T-cell (primary cell): ENCODE results near the gene BLVRB. TPM values are rescaled to one million over a fixed set of nuclear protein-coding genes. Genes with fewer than 3 reads are reported as not detected.
"Not testable (repeated sequence)": the region's sequence is repeated elsewhere in the genome, so short reads cannot be mapped to it uniquely, and the experiment has no call there.

Experiments
- ATAC-seq, 4 experiments: fragments of 200-7000 bp in 3 of 4; fragments of 150-1000 bp in 1 of 4; cut with Tn5 transposase; replicated peaks in 1 of 4; 1 replicate in 3 of 4; 2 replicates in 1 of 4; pipeline ENCODE4 v1.10.0; 2021; ENCODE audit warnings: moderate library complexity in 3 of 4, mild to moderate bottlenecking in 2 of 4, moderate number of reproducible peaks in 1 of 4
- CTCF ChIA-PET, 2 donors: fragments of 300-600 bp; sonication (Branson Sonifier 250); formaldehyde crosslinking; loops; one replicate each; lab custom pipeline; 2022; ENCODE audit warnings: antibody characterized with exemption in 2 of 2; lab: Charles Lee
- POLR2A ChIA-PET, 2 donors: fragments of 300-600 bp; sonication (Branson Sonifier 250); formaldehyde crosslinking; loops; one replicate each; lab custom pipeline; 2022; ENCODE audit warnings: antibody characterized with exemption in 2 of 2; lab: Charles Lee
- DNase-seq, 35 experiments: peaks; one replicate each; pipeline versions ENCODE4 v3.0.0 to v3.0.0-alpha.2; 2013 to 2023
- H3K27ac ChIP-seq: one replicate; pipeline ENCODE4 v1.5.1; 2013; ENCODE audit warnings: low read length
- H3K27me3 ChIP-seq, 2 experiments: replicated peaks in 1 of 2; 1 replicate in 1 of 2; 2 replicates in 1 of 2; pipeline versions ENCODE4 v1.6.1 to v1.7.0; 2013; ENCODE audit warnings: low read length in 1 of 2, mixed read lengths in 1 of 2; ENCODE audit not compliant: control insufficient read depth in 2 of 2, insufficient read depth in 2 of 2; ENCODE audit errors: extremely low read depth in 1 of 2
- H3K36me3 ChIP-seq, 2 donors: 1 replicate in 1 of 2; 2 replicates in 1 of 2; pipeline versions ENCODE4 v1.6.1 to v1.7.0; 2013; ENCODE audit warnings: low read length in 1 of 2; ENCODE audit not compliant: control insufficient read depth in 2 of 2, insufficient read depth in 1 of 2; ENCODE audit errors: extremely low read depth in 1 of 2
- H3K4me1 ChIP-seq, 2 experiments: 1 replicate in 1 of 2; 2 replicates in 1 of 2; pipeline versions ENCODE4 v1.6.1 to v1.7.0; 2013; ENCODE audit warnings: low read length in 2 of 2, mixed read lengths in 1 of 2; ENCODE audit not compliant: insufficient read depth in 2 of 2, control insufficient read depth in 1 of 2; ENCODE audit errors: extremely low read depth in 1 of 2
- H3K4me3 ChIP-seq, 2 donors: 1 replicate in 1 of 2; 2 replicates in 1 of 2; pipeline versions ENCODE4 v1.5.1 to v1.7.0; 2013; ENCODE audit warnings: mild to moderate bottlenecking in 2 of 2, low read length in 1 of 2, moderate library complexity in 1 of 2; ENCODE audit not compliant: control insufficient read depth in 1 of 2; ENCODE audit errors: extremely low read depth in 1 of 2
- H3K9me3 ChIP-seq: 2 replicates; pipeline ENCODE4 v1.7.0; 2013
- H3K27ac Mint-ChIP-seq, 2 donors: one replicate each; pipeline ENCODE4 v1.8.0; 2020 to 2021; ENCODE audit warnings: mild to moderate bottlenecking in 2 of 2, mixed read lengths in 2 of 2
- H3K27me3 Mint-ChIP-seq, 2 donors: one replicate each; pipeline ENCODE4 v1.8.0; 2021 to 2022; ENCODE audit warnings: mixed read lengths in 2 of 2
- H3K36me3 Mint-ChIP-seq: one replicate; pipeline ENCODE4 v1.8.0; 2021; ENCODE audit warnings: mixed read lengths
- H3K4me1 Mint-ChIP-seq, 3 donors: one replicate each; pipeline ENCODE4 v1.8.0; 2020 to 2022; ENCODE audit warnings: mixed read lengths in 3 of 3, mild to moderate bottlenecking in 1 of 3
- H3K4me3 Mint-ChIP-seq, 3 donors: one replicate each; pipeline ENCODE4 v1.8.0; 2020 to 2022; ENCODE audit warnings: mild to moderate bottlenecking in 3 of 3, mixed read lengths in 3 of 3, moderate library complexity in 3 of 3
- H3K9me3 Mint-ChIP-seq, 3 donors: one replicate each; pipeline ENCODE4 v1.8.0; 2020 to 2022; ENCODE audit warnings: mixed read lengths in 3 of 3
- WGBS: methylation state at CpG from one replicate; pipeline ENCODE4 v1.1.5; 2013; ENCODE audit warnings: missing lambda C conversion rate; ENCODE audit not compliant: insufficient coverage; 5-methylcytosine and 5-hydroxymethylcytosine counted together
- total RNA-seq, 35 experiments: library from RNA in 6 of 35; stranded (reverse) in 6 of 35; fragments of 120-200 nt in 1 of 35; gene quantifications; one replicate each; pipeline versions ENCODE4 v1.2.1 to v1.2.4 and lab custom pipeline; 2013 to 2026

Gene BLVRB
- total RNA-seq, 5 donors from 2014 or later (not counting 1 experiment from before 2014, with no cell fraction given) = 6.8 to 20.3 (median 16.4) TPM

DNA sequence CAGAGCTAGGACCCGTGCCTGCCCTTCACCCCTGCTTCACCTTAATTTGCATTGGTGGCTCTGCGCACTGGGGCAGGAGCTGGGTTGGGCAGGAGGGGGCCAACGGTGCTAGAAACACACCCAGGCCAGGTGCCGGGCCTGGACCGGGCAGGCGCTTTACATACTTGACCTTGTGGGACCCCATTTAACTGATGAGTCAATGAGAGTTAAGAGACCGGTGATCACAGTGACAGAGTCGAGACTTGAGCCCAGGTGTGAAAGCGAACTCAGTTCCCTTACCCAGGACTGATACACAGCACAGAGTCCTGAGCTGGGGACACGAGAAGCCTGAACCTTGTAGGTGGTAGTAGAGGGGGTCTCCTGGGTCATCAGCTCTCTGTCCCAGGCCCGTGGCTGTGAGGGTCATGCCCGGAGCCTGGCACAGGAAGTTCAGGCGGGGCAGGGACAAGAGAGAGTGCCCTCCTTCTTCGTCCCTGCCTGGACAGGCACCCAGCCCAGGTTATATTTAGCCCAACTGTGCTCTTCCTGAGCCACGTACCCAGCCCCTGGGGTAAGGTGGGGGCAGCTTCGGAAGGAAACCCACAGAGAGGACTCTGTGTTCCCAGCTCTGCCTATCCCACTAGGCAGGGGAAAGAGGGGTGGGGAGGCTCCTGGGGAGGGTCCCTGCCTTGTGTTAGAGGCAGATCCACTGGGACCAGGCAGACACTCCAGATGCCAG, 54.3 kb downstream of the BLVRB start:
- WGBS = 72% methylated on average over 8 of the region's 16 CpGs
- Histone ChIP-seq H3K9me3 (no peaks in the 10 kb centered on the region), H3K27ac (no peak overlapping the region), H3K36me3 (no peaks in the 10 kb centered on the region), H3K27me3 (peaks cover 0 to 42% of the 10 kb centered on the region in 2 experiments), H3K4me3 (no peak overlapping the region), H3K4me1 (peaks cover 0 to 20% of the 10 kb centered on the region in 2 experiments)
- peaks cover 0 to 2% of the 10 kb centered on the region in 2 donors for H3K27me3 Mint-ChIP-seq
- H3K9me3 Mint-ChIP-seq = no peaks in the 10 kb centered on the region
- POLR2A ChIA-PET = no interaction called here
- no peak overlapping the region for H3K4me3 Mint-ChIP-seq
- CTCF ChIA-PET = interaction anchor here in 1 of 2 donors (0.9 kb wide), 1 partner anchor 9 kb away, joined by 3 read pairs; no protein-coding TSS in a partner anchor
- DNase-seq (no peak), ATAC-seq (no peak)
- peaks cover 7 to 14% (median 14%) of the 10 kb centered on the region in 3 donors for H3K4me1 Mint-ChIP-seq
- H3K27ac Mint-ChIP-seq = no peak overlapping the region
- H3K36me3 Mint-ChIP-seq = no peaks in the 10 kb centered on the region

DNA sequence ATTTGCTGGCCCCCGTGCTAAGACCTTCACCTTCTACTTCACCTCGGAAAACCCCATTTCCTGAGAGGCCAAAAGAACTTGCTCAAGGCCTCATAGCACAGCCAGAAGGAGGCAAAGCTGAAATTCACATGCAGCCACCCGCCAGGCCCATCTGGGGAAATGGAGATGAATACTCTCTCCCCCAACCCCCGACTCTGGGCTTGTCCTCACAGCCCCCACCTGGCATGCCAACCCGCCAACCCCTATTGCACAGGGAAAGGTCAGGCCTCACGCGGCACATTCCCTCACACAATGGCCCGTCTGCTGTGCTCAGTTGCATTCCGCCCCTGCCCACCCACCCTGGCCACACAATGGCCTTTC, 55.5 kb downstream of the BLVRB start:
- POLR2A ChIA-PET = no interaction called here

DNA sequence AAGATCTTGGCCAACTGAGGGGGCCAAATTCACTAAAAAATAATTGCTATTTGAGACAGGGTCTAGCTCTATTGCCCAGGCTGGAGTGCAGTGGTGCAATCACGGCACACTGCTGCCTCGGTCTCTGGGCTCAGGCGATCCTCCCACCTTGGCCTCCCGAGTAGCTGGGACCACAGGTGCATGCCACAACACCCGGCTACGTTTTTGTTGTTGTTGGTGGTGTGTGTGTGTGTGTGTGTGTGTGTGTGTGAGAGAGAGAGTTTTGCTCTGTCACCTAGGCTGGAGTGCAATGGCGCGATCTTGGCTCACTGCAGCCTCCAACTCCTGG, 57.0 kb downstream of the BLVRB start:
- H3K36me3 Mint-ChIP-seq, H3K4me3 Mint-ChIP-seq, H3K9me3 ChIP-seq, H3K27me3 Mint-ChIP-seq, H3K27ac ChIP-seq, H3K4me3 ChIP-seq, ATAC-seq, POLR2A ChIA-PET, H3K27ac Mint-ChIP-seq, DNase-seq, H3K9me3 Mint-ChIP-seq, H3K36me3 ChIP-seq: not testable (repeated sequence)
- WGBS = 100% methylated on average over 5 of the region's 8 CpGs
- CTCF ChIA-PET = interaction anchor here in 1 of 2 donors (1.1 kb wide), 1 partner anchor 12 kb away, joined by 3 read pairs; no protein-coding TSS in a partner anchor
- H3K4me1 Mint-ChIP-seq = peaks cover 15 to 23% (median 15%) of the 10 kb centered on the region in 3 donors
- Histone ChIP-seq H3K27me3 (peaks cover 0 to 25% of the 10 kb centered on the region in 2 experiments), H3K4me1 (peaks cover 0 to 25% of the 10 kb centered on the region in 2 experiments)

More for the DNA sequence above, 55.5 kb downstream of the BLVRB start:
- DNase-seq = no peak
- WGBS = 100% methylated on average over 1 of the region's 9 CpGs
- peaks cover 0 to 38% of the 10 kb centered on the region in 2 experiments for H3K27me3 ChIP-seq
- Mint-ChIP-seq H3K36me3 (no peaks in the 10 kb centered on the region), H3K27me3 (peaks cover 0 to 2% of the 10 kb centered on the region in 2 donors), H3K9me3 (no peaks in the 10 kb centered on the region), H3K4me1 (peaks cover 8 to 14% (median 12%) of the 10 kb centered on the region in 3 donors), H3K27ac (no peak overlapping the region), H3K4me3 (no peak overlapping the region)
- H3K4me1 ChIP-seq = peaks cover 0 to 20% of the 10 kb centered on the region in 2 experiments
- no peak overlapping the region for H3K27ac ChIP-seq
- no peak for ATAC-seq
- no peaks in the 10 kb centered on the region for H3K9me3 ChIP-seq
- H3K4me3 ChIP-seq = no peak overlapping the region
- no peaks in the 10 kb centered on the region for H3K36me3 ChIP-seq
- CTCF ChIA-PET = no interaction called here

DNA sequence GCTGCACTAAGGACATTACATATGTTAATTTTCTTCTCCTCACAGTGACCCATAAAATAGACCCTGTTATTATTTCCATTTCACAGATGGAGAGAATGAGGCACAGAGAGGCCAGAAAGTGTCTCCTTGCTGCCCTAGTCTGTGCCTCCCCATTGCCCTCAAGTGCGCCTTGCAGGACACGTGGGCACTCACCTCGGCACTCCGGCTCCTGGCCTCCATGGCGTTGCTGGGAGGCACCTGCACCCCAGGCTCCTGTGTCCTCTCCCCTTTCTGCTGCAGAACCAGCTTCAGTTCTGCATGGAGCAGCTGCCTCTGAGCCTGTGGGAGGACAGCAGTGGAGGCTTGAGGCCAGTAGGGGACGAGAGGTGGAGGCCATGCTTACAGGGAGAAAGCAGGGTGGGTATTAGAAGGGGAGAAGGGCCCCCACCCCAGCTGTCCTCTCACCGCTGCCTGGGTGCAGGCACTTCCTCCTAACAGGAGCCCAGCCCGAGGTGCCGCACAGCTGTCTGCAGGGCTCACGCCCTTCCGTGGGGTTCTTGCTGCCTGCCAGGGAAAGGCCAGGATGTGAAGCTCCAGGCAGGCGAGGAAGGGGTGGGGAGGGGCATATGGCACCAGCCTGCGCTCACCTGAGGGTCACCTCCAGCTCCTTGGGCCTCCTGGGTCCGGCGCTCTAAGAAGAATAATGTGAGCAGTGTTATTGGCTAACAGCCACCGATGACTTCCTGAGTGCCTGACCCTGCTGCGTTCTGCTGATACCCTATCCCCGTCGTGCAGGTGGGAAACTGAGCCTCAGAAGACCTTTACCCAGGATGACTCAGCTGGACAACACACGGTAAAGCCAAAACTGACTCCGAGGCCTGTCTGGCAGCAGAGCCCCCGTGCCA, 57.6 kb downstream of the BLVRB start:
- peak overlapping the region in 1 of 2 donors; percentile 59 for H3K27ac Mint-ChIP-seq
- 43% methylated on average over 21 of the region's 22 CpGs for WGBS
- H3K27me3 Mint-ChIP-seq = no peaks in the 10 kb centered on the region
- ChIA-PET CTCF (interaction anchor here in 1 of 2 donors (0.7 kb wide), 2 partner anchors 13 to 52 kb away, joined by 3 to 4 read pairs; no protein-coding TSS in a partner anchor), POLR2A (no interaction called here)
- no peaks in the 10 kb centered on the region for H3K36me3 Mint-ChIP-seq
- ATAC-seq (no peak), DNase-seq (no peak)
- no peak overlapping the region for H3K4me3 Mint-ChIP-seq
- Histone ChIP-seq H3K27ac (no peak overlapping the region), H3K27me3 (peaks cover 0 to 19% of the 10 kb centered on the region in 2 experiments), H3K9me3 (no peaks in the 10 kb centered on the region), H3K36me3 (no peaks in the 10 kb centered on the region), H3K4me3 (no peak overlapping the region), H3K4me1 (peaks cover 0 to 25% of the 10 kb centered on the region in 2 experiments)
- no peaks in the 10 kb centered on the region for H3K9me3 Mint-ChIP-seq
- peaks cover 18 to 29% (median 18%) of the 10 kb centered on the region in 3 donors for H3K4me1 Mint-ChIP-seq

DNA sequence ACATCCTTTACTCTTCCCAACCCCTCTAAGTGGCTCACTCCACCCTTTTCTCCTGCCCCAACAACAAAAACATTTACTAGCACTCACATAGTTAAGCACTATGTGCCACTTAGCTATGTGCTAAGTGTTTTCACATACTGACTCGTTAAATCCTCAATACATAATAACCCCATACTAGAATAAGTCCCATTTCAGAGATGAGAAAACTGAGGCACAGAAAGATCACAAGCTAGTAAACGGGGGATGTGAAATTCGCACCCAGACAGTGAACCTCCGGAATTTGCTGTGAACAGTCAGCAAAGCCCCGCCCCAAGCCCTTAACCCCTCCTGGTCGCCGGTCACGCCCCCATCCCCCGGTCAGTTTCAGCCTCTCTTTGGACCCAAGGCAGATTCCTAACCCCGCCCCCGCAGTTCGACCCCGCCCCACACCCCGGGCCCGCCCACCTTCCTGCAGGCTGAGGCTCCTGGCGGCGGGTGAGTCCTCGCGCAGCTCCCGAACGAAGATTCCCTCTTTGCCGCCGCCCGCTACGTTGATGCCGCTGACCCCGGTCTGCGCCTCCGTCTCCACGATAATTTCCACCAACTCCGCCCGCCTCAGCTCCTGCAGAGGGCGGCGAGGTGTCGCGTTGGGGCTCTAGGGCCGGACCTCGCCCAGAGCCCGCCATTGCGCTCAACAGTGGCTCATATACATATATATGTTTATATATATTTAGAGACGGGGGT, 62.1 kb downstream of the BLVRB start:
- peaks cover 0 to under 1% of the 10 kb centered on the region in 2 experiments for H3K27me3 ChIP-seq
- peaks cover 27 to 51% (median 27%) of the 10 kb centered on the region in 3 donors for H3K4me1 Mint-ChIP-seq
- peak overlapping the region; percentile 78 to 92 (median 89) for H3K4me3 Mint-ChIP-seq
- no peaks in the 10 kb centered on the region for H3K9me3 Mint-ChIP-seq
- ATAC-seq (peak; percentile 53 to 65 (median 58)), DNase-seq (peak; percentile 42 to 81 (median 67))
- H3K36me3 ChIP-seq = no peaks in the 10 kb centered on the region
- H3K36me3 Mint-ChIP-seq = peaks cover 4% of the 10 kb centered on the region
- POLR2A ChIA-PET = interaction anchor here in 1 of 2 donors (0.6 kb wide), 1 partner anchor 903 kb away, joined by 3 read pairs; no protein-coding TSS in a partner anchor
- peak overlapping the region; percentile 44 for H3K27ac ChIP-seq
- CTCF ChIA-PET = interaction anchor here in 1 of 2 donors (0.8 to 1.8 kb wide), 2 partner anchors 22 to 60 kb away, joined by 4 read pairs; partner anchors contain the start of gene SERTAD1
- H3K4me3 ChIP-seq = peak overlapping the region; percentile 65 to 69
- H3K27me3 Mint-ChIP-seq = no peaks in the 10 kb centered on the region
- 0% methylated on average over 28 of the region's 41 CpGs for WGBS
- peak overlapping the region; percentile 82 to 91 for H3K27ac Mint-ChIP-seq
- no peaks in the 10 kb centered on the region for H3K9me3 ChIP-seq
- peaks cover 0 to 31% of the 10 kb centered on the region in 2 experiments for H3K4me1 ChIP-seq
